Cerebellar cortex (tissue), 1 donor: ENCODE data around the gene RAX2.
A peak's percentile ranks its signal among the peaks of the same experiment; 100 is the strongest.

ENCODE experiments used
- DNase-seq: peaks from one replicate; pipeline ENCODE4 v3.0.0-alpha.2; 2015; ENCODE audit warnings: low spot score

The RAX2 gene

DNA sequence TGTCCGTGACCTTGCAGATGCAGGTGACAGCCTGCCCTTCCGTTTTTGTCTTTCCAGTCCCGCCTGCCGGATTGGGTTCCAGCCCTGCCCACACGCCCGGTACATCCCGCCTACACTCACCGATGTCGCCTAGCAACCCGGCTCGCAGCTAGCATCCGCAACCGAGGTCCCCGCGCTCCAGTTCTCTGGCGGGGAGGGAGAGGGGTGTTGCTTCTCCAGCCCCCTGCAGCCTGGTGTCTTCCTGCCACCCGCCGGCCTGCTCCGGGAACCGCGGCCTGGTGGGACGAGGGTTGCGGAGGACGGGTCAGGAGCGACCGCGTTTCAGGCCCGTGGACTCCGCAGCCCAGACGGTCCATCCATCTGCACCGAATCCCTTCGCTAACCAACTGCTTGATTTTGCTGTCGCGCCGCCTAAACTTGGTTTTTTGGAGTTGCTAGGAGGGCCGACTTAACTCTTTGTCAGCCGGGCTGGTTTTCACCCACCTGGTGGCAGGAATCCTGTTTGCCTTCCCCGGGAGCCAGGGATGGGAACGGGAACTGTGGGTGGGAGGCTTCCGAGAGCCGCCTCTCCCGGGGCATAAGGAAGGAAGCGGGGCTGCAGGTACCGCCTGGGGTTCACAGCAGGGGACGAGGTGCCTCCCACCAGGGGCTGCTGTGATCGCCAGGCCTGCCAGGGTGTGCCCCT is 29.5 kb upstream of the RAX2 start:
- peak; percentile 66 for DNase-seq

DNA sequence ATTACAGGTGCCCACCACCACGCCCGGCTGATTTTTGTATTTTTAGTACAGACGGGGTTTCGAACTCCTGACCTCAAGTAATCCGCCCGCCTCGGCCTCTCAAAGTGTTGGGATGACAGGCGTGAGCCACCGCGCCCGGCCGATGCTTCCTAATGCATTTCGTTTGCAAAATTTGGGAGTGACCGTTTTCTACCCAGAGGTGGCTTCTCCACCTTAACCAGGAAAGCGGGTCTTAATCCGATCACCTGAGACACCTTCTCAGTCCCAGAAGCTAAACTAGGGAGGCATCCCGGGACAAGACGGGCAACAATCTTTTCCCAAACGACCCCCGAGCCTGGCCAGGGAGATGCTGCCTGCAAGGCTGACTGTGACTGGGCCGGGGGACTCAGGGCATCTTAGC is 29.0 kb upstream of the RAX2 start:
- no peak for DNase-seq

DNA sequence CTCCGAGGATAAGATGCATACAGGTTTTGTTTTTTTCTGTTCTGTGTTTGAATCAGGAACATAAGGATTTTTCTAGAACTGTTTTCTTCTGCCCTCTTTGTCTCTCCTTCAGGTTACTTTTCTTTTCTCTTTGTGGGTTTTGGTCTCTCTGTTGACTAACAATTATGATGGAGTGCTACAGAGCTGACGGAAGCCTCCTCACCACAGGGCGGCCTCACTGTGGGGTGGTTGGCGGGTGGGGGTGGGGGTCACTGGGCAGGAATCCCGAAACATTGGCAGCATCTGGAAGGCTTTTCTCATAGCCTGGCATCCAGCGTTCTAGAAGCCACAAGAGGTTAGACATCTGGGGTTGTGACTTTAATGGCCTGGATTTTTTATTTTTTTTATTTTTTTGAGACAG is 26.1 kb upstream of the RAX2 start:
- DNase-seq, result no peak

DNA sequence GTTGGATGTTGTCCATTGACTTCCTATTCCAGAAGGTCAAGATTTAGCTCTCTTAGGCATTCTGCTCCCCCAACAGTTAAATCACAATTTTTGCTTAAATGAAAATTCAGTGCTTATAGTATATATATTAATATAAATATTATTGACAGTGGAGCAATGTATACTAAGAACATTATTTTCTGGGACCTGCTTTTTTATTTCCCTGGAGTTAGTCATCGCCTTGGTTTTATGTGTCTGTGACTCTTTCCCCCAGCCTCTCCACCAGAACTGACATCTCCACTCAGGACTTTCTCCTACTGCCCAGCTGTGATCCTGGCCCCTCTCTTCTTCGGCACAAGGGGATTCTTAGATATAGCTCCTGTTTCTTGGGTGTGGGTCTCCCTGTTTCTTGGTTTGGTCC is 24.3 kb upstream of the RAX2 start:
- DNase-seq, result no peak

DNA sequence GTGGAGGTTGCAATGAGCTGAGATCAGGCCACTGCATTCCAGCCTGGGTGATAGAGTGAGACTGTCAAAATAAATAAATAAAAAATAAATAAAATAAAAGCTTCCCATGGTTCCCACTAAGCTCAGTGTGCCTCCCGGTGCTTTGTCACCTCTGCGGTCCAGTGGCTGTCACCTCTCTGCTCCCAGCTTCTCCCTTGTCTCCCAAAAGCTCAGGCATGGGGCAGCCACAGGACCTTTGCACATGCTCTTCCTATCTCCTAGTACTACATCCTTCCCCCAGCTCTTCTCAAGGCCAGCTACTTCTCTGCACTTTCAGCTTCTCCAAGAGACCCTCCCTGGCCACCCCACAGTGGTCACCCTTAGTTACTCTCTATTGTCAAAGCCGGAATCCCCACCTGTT is 21.8 kb upstream of the RAX2 start:
- no peak for DNase-seq

DNA sequence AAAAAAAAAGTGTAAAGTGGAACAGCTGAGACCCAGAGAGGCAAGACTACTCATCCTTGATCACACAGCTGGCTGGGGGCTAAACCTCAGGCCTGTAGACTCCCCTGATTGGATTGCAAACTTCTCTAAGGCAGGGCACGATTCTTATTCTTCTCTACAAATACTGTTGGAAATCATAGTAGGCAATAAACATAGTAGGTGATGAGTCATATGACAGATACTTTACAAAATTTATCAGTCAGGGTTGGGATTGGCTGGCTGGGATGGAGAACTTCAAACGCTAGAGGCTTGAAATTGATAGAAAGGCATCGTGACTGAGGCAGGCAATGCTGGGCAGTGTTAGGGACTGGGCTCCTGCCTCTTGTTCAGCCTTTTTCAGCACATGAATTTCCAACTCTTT is 20.1 kb upstream of the RAX2 start:
- DNase-seq, result no peak

DNA sequence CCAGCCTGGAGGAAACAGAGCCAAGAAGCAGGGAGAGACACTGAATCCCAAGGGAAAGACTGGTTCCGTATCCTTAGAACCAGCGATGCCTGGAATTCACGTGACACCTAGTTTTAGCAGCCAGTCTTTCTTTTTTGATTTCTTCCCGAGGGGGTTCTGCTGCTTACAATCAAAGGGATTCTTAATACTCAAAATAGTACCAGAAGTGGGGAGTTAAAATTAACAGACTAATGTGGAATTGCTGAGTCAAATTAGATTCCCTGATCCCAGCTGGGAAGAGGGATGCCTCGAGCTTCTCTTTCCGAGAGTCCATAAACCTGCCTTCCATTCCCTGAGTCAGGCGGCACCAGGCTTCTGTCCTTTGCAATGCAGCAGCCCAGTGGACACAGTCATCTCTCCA is 18.9 kb upstream of the RAX2 start:
- DNase-seq, result no peak

DNA sequence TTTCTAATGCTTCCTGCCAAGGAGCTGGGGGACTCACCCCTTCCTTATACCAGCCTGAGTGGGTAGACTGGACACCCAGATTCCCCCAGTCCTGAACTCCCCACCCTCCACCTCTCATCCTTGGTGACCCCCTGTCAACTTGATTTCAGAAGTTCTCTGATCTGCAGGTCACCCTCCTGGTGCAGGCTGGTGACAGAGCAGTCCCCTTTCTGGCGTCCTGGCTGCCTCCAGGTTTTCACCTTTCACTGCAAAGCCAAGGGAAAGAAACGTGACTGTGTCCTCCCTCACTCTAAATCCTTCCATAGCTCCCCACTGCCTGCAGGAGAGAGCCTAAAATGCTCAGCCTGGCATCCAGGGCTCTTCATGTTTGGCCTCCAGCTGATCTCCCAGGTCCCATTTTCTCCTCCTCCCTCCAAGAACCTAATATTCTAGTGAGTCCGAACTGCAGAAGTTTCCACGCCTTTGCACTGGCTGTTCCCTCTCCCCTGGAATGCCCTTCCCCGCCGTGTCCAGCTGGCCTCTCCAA is 18.2 kb upstream of the RAX2 start:
- no peak for DNase-seq

DNA sequence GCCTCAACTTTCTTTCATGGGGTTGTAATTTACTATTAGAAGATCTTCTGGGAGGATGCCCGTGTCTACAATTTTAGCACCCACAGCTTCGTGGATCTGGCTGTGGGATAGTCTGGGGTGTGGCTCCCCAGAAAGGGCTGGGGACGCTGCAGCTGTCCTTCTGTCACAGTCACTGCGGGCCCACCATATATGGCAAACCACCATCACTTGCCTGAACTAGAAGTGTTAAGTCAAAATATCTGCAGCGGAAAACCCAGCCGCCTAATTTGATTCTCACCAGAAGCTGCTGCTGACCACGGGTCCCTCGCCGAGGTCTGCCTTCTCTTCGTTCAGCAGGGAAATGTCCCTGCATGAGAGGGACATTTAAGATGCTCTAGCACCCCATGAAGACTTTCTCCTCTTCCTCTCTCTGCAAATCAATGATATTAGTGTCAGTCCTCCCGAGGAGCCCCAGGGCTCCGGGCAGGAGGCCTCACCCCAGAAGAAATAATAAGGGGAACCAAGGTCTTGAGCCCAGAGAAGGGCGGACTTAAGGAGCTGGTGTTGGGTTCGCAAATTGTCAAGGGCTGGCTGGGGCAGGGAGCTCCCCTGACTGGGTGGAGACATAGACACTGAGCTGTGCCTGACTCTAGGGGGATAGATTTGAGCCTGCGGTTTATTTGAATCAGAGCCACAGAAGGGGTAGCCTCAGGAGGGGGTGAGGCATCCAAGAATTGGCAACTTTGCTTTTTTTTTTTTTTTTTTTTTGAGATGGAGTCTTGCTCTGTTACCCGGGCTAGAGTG is 17.2 kb upstream of the RAX2 start:
- DNase-seq, result no peak

DNA sequence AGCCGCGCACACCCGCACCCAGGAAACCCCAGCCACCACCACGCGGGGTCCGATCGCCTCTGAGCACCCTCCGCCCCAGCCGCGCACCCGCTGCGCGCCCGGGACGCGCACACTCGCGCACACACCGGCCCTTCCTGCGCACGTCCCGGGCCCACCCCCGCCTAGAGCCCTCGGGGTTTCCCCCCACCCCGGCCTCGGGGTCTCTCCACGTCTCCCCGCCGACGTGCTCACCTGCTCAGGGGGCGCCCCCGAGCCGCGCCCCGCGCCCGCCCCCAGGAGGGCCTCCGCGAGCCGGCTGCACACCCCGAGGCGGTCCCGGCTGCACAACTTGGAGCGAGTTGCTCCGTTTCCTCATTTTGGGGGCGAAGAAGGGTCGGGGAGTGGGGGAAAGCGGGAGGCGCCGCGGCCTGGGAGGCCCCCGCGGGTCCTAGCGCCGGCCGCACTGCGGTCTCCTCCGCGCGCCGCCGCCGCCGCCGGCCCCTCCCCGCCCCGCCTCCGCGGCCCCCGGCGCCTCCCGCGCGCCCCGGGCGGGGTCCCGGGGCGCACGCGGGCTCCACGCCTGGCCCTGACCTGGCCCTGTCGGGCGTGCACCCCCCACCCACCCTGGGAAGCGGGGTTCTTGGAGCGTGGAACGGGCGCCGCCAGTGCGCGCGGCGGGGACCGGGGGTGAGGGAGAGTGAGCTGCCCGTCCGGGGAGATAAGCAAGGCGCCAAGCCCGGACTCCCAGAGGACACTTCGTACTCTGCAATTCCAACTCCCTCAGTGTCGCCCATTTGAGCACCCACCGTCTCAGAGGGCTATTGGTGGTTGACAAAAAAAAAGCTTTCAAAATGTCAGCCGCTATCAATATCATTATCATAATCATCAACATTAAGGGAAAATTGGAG is 14.2 kb upstream of the RAX2 start, which contains the start of gene MATK:
TSS of gene MATK (minus strand) at position 444 of the 887 bp plus-strand sequence. CDS start 1,246 bp downstream, outside the sequence.
- DNase-seq, result no peak

DNA sequence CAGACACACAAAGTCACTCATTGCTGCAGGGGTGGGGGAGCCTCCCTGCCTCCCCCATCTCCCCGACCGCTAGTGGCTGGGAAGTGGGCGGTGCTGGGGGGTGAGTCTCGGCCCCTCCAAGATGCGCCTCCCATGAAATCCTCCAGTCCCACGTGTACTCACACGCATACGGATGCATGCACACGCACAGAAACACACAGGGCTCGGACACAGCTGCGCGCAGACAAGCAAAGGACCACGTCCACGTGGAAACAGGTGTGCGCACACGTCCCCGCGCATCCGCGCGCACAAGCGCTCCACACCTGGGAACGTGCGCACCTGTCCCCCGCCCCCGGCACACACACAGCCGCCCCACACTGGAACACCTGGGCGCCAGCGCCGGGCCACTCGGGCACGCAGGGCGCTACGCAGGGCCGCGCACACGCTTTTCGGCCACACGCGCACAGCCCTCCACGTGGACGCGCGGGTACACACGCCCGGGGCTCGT is 13.5 kb upstream of the RAX2 start:
- DNase-seq, result no peak

DNA sequence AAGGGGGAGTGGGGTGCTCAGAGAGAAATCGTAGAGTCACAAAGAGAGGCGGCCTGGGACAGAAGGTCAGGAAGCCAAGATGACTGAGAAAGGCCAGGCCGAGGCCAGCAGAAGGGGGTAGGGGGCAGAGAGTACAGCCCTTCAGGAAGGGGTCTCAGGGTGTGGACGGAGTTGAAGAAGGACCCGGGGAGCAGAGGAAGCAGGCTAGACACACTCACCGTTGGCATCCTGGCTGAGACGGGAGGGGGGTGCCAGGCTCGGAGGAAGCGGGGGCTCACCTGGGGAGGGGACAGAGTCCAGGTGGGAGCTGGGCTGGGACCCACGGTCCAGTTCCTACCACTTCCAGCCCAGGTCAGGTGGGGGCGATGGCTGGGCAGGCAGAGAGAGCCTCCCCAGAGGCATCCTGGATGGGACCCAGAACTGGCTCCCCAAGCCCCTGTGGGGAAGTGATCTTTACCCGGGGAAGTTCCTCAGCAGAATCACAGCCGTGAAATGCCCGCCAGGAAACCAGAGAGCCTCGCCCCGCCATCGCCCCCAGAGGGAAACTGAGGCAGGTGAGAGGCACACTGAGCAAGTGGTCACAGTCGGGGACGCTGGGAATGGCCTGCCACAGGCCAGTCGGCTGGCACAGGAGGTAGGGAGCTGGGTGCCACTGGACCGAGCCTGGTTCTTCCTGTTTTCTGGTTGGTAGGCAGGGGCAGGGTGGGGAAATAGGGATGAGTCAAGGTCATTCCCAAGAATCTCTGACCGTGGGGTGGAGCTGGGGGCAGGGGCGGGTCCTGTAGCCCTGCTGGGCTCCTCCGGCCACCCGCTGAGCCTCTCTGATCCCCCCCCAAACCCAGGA is 12.8 kb upstream of the RAX2 start:
- DNase-seq, result no peak

DNA sequence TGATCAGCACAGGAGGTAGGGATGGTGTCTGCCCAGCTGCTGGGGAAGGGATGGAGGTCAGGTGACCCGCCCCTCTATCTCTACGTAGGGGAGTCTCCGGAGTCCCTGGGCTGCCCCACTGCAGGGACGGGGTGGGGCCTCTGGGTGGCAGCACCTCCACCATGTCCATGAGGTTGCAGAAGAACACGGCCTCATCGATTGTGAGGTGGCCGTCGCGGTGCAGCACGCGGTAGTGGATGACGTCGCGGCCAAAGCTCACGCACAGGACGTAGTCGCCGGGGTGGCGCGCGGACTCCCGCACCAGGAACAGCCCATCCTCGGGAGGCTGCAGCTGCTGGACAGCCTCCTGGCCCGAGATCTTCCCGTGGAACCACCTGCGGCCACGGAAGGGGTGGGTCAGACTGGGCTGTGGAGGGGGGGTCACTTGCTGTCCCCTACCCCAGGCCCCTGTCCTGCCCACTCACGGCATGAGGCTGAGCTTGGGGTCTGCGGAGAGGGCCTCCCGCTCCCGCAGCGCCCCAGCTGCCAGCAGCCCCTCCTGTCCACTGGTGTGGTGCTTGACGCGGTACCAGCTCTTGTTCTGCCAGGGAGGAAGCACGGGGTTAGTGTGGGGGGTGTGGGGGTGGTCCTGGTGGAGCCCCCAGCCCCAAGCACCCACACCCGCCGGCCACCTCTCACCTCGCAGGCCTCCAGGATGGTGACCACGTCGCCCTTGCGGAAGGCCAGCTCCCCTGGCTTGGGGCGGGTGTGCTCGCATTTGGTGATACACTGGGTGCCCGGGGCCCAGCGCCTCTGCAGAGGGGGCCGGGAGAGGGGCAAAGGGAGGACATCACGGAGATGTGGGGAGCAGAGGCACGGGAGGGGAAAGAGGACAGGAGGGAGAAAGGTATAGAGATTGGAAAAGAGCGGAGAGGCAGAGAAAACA is 11.9 kb upstream of the RAX2 start:
- DNase-seq, result no peak

DNA sequence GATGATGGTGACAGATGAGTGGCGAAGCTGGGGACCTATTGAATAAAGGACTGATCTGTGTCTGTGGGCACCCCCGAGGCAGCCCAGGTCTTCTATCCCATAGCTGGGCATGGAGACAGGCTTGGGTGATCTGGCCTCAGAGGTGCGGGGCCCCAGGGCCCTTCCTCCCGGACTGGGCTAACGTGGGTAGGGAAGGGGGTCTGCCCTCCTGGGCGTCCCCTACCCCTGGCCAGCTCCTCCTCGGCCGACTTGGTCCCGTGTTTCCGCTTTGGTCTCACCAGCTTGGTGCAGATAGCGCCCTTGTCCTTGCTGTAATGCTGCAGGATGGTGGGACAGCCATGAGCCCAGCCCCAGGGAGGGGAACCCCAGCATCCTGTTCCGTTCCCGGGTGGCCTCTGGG is 10.9 kb upstream of the RAX2 start:
- no peak for DNase-seq

DNA sequence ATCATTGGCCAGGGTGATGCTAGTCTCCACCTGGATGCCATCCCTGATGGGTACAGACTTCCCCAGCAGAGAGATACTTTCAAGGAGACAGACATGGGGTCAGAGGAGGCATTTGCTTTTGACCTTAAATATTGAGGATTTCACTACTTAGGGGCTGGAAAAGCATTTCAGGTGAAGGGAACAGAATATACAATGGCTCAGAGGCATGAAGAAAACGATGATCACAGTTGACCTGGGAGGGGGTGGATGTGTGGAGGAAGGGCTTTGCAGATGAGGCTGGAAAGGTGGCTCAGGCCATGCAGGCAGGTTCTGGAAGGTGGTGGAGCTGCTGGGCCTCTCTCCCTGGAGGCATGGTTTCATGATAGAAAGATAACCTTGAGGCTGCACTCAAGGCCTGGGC is 10.3 kb upstream of the RAX2 start:
- no peak for DNase-seq

DNA sequence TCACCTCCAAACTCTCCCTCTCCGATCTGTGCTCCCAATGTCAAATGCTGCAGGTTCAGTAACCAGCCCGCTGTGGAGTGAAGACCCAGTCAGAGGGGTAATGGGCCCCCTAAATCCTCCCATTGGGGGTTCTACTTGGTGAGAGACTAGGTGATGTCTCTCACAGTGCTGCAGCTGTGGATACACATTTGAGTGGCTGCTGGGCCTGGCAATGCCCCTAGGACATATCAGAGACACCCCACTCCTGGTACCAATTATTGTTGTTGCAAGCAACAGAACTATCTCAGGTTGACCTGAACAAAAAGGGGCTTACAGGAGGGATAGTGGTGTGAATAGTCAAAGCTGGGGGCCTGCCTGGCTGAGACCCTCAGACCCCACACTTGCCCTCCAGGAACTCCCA is 9.6 kb upstream of the RAX2 start:
- no peak for DNase-seq

DNA sequence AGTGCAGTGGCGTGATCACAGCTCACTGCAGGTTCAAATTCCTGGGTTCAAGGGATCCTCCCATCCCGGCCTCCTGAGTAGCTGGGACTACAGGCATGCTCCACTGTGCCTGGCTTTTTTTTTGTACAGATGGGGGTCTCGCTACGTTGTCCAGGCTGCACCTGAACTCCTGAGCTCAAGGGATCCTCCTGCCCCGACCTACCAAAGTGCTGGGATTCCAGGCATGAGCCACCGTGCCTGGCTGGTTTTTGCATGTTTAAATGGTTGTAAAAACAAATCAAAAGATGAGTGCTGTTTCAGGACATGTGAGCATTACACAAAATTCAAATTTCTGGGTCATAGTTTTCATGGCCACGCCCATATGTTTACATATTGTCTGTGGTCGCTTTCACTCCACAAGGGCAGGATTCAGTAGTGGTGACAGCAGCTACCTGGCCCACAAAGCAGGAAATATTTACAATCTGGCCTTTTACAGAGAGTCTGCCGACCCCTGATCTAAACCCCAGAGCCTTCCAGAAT is 8.8 kb upstream of the RAX2 start:
- no peak for DNase-seq

DNA sequence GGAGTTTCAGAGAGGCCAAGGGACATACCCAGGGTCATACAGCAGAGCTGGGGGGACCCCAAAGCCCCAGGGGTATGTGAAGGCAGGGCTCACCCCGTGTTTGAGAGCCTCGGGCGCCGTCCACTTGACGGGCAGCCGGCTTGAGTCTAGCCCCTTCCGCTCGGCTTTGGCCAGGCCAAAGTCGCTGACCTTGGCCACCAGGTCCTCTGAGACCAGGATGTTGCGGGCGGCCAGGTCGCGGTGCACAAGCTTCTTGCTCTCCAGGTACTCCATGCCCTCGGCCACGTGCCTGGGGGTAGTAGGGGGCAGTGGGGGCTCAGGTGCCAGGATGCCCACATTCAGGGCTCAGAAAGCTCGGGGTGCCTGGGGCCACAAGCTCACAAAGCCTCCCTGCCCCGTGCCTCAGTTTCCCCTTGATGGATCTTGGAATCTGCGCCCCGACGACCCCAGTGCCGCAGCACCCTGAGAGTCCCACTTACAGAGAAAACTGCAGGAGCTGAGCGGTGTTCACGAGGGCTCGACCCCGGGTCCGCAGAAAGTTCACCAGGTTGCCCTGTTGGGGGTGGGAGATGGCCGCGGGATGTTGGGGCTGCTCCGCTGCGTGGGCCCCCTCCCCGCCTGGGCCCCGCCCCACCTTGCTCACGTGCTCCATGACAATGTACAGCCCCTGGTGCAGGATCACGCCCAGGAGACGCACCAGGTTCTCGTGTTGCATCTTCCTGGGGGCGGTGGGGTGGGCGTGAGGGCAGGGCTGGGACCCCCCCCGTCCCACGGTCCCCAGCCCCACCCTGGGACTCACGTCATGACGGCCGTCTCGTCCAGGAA is 7.1 kb upstream of the RAX2 start:
- no peak for DNase-seq
